Esophagus muscularis mucosa (tissue), 4 donors: Measurements from ENCODE around the gene ARHGAP6.

Experiments
- EP300 ChIP-seq: sonication (generic); formaldehyde crosslinking; IDR thresholded peaks from one replicate; pipeline ENCODE4 v1.6.1; 2017; ENCODE audit warnings: antibody characterized with exemption
- POLR2A ChIP-seq: fragments of 450-650 bp; IDR thresholded peaks from one replicate; pipeline ENCODE4 v1.6.1; 2017; ENCODE audit warnings: antibody characterized with exemption, moderate library complexity, mild to moderate bottlenecking, low read depth
- POLR2AphosphoS5 ChIP-seq, 2 donors: sonication (generic); formaldehyde crosslinking; IDR thresholded peaks; one replicate each; pipeline ENCODE4 v1.6.1; 2017; ENCODE audit warnings: antibody characterized with exemption in 2 of 2
- TF ChIP-seq, protein P1 (sequence below), 3 experiments: fragments of 200-600 bp in 2 of 3; fragments of 450-650 bp in 1 of 3; sonication (generic) in 2 of 3; IDR thresholded peaks; one replicate each; pipeline ENCODE4 v1.5.1; 2017 to 2019; ENCODE audit warnings: antibody characterized with exemption in 3 of 3, mild to moderate bottlenecking in 2 of 3, moderate library complexity in 1 of 3

DNA sequence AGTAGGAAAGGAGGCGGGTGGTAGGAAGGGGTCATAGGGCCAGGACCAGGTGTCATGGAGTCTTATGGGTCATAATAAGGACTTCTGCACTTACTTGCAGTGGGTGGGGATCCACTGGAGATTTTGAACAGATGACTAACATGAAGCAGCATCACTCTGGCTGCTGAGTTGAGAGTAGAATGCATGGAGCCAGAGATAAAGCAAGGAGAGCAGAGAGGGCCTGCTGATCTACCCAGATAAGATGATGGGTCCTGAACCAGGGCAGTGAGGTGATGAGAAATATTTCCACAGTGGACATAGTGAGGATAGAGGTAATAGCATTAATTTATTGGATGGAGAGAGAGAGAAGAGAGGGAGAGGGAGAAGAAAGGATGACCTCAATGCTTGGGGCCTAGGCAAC lies 506.6 kb downstream of the ARHGAP6 start:
- TF ChIP-seq, protein P1, sequence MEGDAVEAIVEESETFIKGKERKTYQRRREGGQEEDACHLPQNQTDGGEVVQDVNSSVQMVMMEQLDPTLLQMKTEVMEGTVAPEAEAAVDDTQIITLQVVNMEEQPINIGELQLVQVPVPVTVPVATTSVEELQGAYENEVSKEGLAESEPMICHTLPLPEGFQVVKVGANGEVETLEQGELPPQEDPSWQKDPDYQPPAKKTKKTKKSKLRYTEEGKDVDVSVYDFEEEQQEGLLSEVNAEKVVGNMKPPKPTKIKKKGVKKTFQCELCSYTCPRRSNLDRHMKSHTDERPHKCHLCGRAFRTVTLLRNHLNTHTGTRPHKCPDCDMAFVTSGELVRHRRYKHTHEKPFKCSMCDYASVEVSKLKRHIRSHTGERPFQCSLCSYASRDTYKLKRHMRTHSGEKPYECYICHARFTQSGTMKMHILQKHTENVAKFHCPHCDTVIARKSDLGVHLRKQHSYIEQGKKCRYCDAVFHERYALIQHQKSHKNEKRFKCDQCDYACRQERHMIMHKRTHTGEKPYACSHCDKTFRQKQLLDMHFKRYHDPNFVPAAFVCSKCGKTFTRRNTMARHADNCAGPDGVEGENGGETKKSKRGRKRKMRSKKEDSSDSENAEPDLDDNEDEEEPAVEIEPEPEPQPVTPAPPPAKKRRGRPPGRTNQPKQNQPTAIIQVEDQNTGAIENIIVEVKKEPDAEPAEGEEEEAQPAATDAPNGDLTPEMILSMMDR (IDR thresholded peaks at IDR 0.05), result no peak
- TF ChIP-seq POLR2A (no peak), EP300 (no peak), POLR2AphosphoS5 (IDR thresholded peaks at IDR 0.05) (no peak)
